H1 (cell line): Measurements from ENCODE around the gene USHBP1. TPM values are rescaled to one million over a fixed set of nuclear protein-coding genes. Genes with fewer than 3 reads are reported as not detected.

Experiments
- CTCF ChIA-PET: fragments of 300-600 bp; sonication (Branson Sonifier 250); formaldehyde crosslinking; loops from one replicate; lab custom pipeline; 2021; ENCODE audit not compliant: partially characterized antibody; lab: Charles Lee
- POLR2A ChIA-PET: fragments of 300-600 bp; sonication (Branson Sonifier 250); formaldehyde crosslinking; loops from one replicate; lab custom pipeline; 2021; ENCODE audit warnings: inconsistent platforms; ENCODE audit not compliant: partially characterized antibody; lab: Charles Lee
- DNase-seq, 2 experiments: peaks; one replicate each; pipeline versions ENCODE4 v3.0.0 to v3.0.0-alpha.2; 2010 to 2022; ENCODE audit warnings: low spot score in 2 of 2, low read depth in 1 of 2, mixed read lengths in 1 of 2
- FAIRE-seq: peaks from 2 replicates; lab custom pipeline; 2011; peaks lifted over from hg19 to GRCh38; lab: Jason Lieb, UNC
- H2AFZ ChIP-seq: 2 replicates; pipeline ENCODE4 v1.8.1; 2012; ENCODE audit warnings: low read length, inconsistent platforms
- H2AK5ac ChIP-seq: 2 replicates; pipeline ENCODE4 v1.6.1; 2013; ENCODE audit warnings: low read depth, low read length
- H2BK120ac ChIP-seq: replicated peaks from 2 replicates; pipeline ENCODE3; 2013; ENCODE audit warnings: low read depth, low read length, inconsistent platforms
- H2BK12ac ChIP-seq: 2 replicates; pipeline ENCODE4 v1.6.1; 2013; ENCODE audit warnings: low read depth, low read length
- H2BK15ac ChIP-seq: 2 replicates; pipeline ENCODE4 v1.6.1; 2013; ENCODE audit warnings: low read length
- H2BK20ac ChIP-seq: 2 replicates; pipeline ENCODE4 v1.6.1; 2013; ENCODE audit warnings: low read length
- H2BK5ac ChIP-seq: 2 replicates; pipeline ENCODE4 v1.6.1; 2013; ENCODE audit warnings: low read depth, low read length
- H3K14ac ChIP-seq: 2 replicates; pipeline ENCODE4 v1.6.1; 2013; ENCODE audit warnings: inconsistent platforms; ENCODE audit not compliant: insufficient read length
- H3K18ac ChIP-seq: 2 replicates; pipeline ENCODE4 v1.6.1; 2013; ENCODE audit warnings: low read length; ENCODE audit errors: extremely low read depth
- H3K23ac ChIP-seq: 2 replicates; pipeline ENCODE4 v1.6.1; 2013; ENCODE audit warnings: inconsistent platforms; ENCODE audit not compliant: insufficient read length
- H3K23me2 ChIP-seq: 2 replicates; pipeline ENCODE4 v1.6.1; 2013; ENCODE audit warnings: low read depth, low read length
- H3K27ac ChIP-seq: 2 replicates; pipeline ENCODE4 v1.6.1; 2011; ENCODE audit warnings: low read depth, low read length, inconsistent platforms
- H3K27me3 ChIP-seq, 4 experiments: replicated peaks in 1 of 4; 1 replicate in 1 of 4; 2 replicates in 3 of 4; pipeline versions ENCODE4 v1.6.1 to v1.8.1; 2011 to 2013; ENCODE audit warnings: low read length in 3 of 4, mild to moderate bottlenecking in 3 of 4, inconsistent platforms in 2 of 4, mixed read lengths in 2 of 4, moderate library complexity in 1 of 4; ENCODE audit not compliant: control insufficient read depth in 3 of 4, insufficient read depth in 3 of 4; ENCODE audit errors: extremely low read depth in 1 of 4
- H3K36me3 ChIP-seq, 4 experiments: 2 replicates each; pipeline versions ENCODE4 v1.6.1 to v1.8.1; 2011 to 2013; ENCODE audit warnings: mild to moderate bottlenecking in 4 of 4, low read length in 3 of 4, moderate library complexity in 2 of 4, control low read depth in 1 of 4, inconsistent platforms in 1 of 4; ENCODE audit not compliant: insufficient read depth in 4 of 4, control insufficient read depth in 2 of 4
- H3K4ac ChIP-seq: replicated peaks from 2 replicates; pipeline ENCODE3; 2013; ENCODE audit warnings: low read length, low read depth, mixed read lengths, inconsistent platforms; ENCODE audit not compliant: insufficient read length
- H3K4me1 ChIP-seq, 4 experiments: replicated peaks in 1 of 4; 1 replicate in 1 of 4; 2 replicates in 3 of 4; pipeline versions ENCODE4 v1.6.1 to v1.8.1; 2011 to 2013; ENCODE audit warnings: low read length in 3 of 4, inconsistent platforms in 2 of 4, mixed read lengths in 1 of 4; ENCODE audit not compliant: insufficient read depth in 4 of 4, control insufficient read depth in 3 of 4
- H3K4me2 ChIP-seq, 2 experiments: 2 replicates each; pipeline versions ENCODE4 v1.6.1 to v1.8.1; 2011 to 2013; ENCODE audit warnings: low read depth in 2 of 2, low read length in 2 of 2, control low read depth in 1 of 2, inconsistent platforms in 1 of 2, mild to moderate bottlenecking in 1 of 2; ENCODE audit not compliant: insufficient read depth in 1 of 2
- H3K4me3 ChIP-seq, 4 experiments: fragments of 200-600, 300-600 bp in 1 of 4; sonication (generic), shearing (Covaris generic), sonication (Bioruptor Twin) in 1 of 4; 2 replicates each; pipeline versions ENCODE4 v1.5.1 to v1.8.1; 2011 to 2016; ENCODE audit warnings: low read length in 4 of 4, low read depth in 3 of 4, control low read depth in 2 of 4, inconsistent platforms in 2 of 4, mild to moderate bottlenecking in 2 of 4, mixed read lengths in 1 of 4, moderate library complexity in 1 of 4; ENCODE audit not compliant: insufficient read depth in 2 of 4; ENCODE audit errors: extremely low read depth in 1 of 4
- H3K56ac ChIP-seq: replicated peaks from 2 replicates; pipeline ENCODE3; 2013; ENCODE audit warnings: low read depth, mild to moderate bottlenecking, mixed read lengths, low read length, inconsistent platforms; ENCODE audit not compliant: insufficient read length
- H3K79me1 ChIP-seq: 2 replicates; pipeline ENCODE4 v1.6.1; 2013; ENCODE audit warnings: low read depth, low read length, control low read depth
- H3K79me2 ChIP-seq, 2 experiments: 2 replicates each; pipeline versions ENCODE4 v1.6.1 to v1.8.1; 2012 to 2013; ENCODE audit warnings: low read length in 2 of 2, mild to moderate bottlenecking in 2 of 2, inconsistent platforms in 1 of 2; ENCODE audit not compliant: insufficient read depth in 2 of 2, control insufficient read depth in 1 of 2
- H3K9ac ChIP-seq, 4 experiments: replicated peaks in 1 of 4; 1 replicate in 1 of 4; 2 replicates in 3 of 4; pipeline versions ENCODE4 v1.6.1 to v1.8.1; 2011 to 2013; ENCODE audit warnings: low read depth in 3 of 4, low read length in 3 of 4, control low read depth in 2 of 4, mild to moderate bottlenecking in 2 of 4, moderate library complexity in 2 of 4, inconsistent platforms in 1 of 4; ENCODE audit errors: extremely low read depth in 1 of 4
- H3K9me3 ChIP-seq, 2 experiments: 2 replicates each; pipeline versions ENCODE4 v1.6.1 to v1.8.1; 2012 to 2013; ENCODE audit warnings: mild to moderate bottlenecking in 2 of 2, moderate library complexity in 2 of 2, control low read depth in 1 of 2, inconsistent platforms in 1 of 2, low read depth in 1 of 2, low read length in 1 of 2, mixed read lengths in 1 of 2; ENCODE audit not compliant: insufficient read depth in 2 of 2
- H4K20me1 ChIP-seq, 2 experiments: replicated peaks in 1 of 2; 2 replicates each; pipeline versions ENCODE3 to v1.8.1; 2011 to 2013; ENCODE audit warnings: inconsistent platforms in 2 of 2, low read length in 2 of 2, mild to moderate bottlenecking in 1 of 2; ENCODE audit not compliant: insufficient read depth in 2 of 2, control insufficient read depth in 1 of 2
- H4K5ac ChIP-seq: 2 replicates; pipeline ENCODE4 v1.6.1; 2013; ENCODE audit warnings: low read length, low read depth, mixed read lengths, inconsistent platforms; ENCODE audit not compliant: insufficient read length
- H4K8ac ChIP-seq: 2 replicates; pipeline ENCODE4 v1.8.0; 2013; ENCODE audit warnings: mild to moderate bottlenecking, moderate library complexity, low read length, inconsistent platforms; ENCODE audit not compliant: insufficient read depth; ENCODE audit errors: extremely low read depth
- H4K91ac ChIP-seq: replicated peaks from 2 replicates; pipeline ENCODE3; 2013; ENCODE audit warnings: low read length, mixed read lengths, inconsistent platforms; ENCODE audit not compliant: insufficient read length
- KDM5A ChIP-seq: fragments of 200-600 bp; IDR thresholded peaks from 2 replicates; pipeline ENCODE4 v1.7.1; 2012; ENCODE audit warnings: mild to moderate bottlenecking, low read length, inconsistent platforms, mixed read lengths
- WGBS, 2 experiments: shearing (Covaris generic) in 1 of 2; methylation state at CpG; one replicate each; pipeline versions ENCODE4 v1.1.6 to v1.1.7; 2013 to 2015; ENCODE audit warnings: low lambda C conversion rate in 2 of 2, mixed read lengths in 2 of 2, inconsistent platforms in 1 of 2, low coverage in 1 of 2, missing lambda C conversion rate in 1 of 2; ENCODE audit not compliant: insufficient replicate concordance in 2 of 2, insufficient coverage in 1 of 2, insufficient read length in 1 of 2; ENCODE audit errors: extremely low coverage in 1 of 2, missing lambda C conversion rate in 1 of 2; 5-methylcytosine and 5-hydroxymethylcytosine counted together
- polyA plus RNA-seq, 7 experiments: library from polyadenylated mRNA; depleted of rRNA in 3 of 7; stranded (reverse) in 5 of 7; unstranded in 2 of 7; fragments of >200 nt in 5 of 7; fragments of 200-250 nt in 2 of 7; gene quantifications; 1 replicate in 5 of 7; 2 replicates in 1 of 7; 4 replicates in 1 of 7; pipeline versions ENCODE4 v1.2.1 to v1.2.3, GENCODE V29; 2011 to 2013; ENCODE audit warnings: missing spikeins in 2 of 7, mixed read lengths in 2 of 7
- total RNA-seq: library from RNA; stranded (reverse); fragmentation: NEBNext Ultra II Directional; extraction: Animal tissue kit (Norgen Biotek cat#: 25700); gene quantifications from 2 replicates; pipeline ENCODE4 v1.2.1, GENCODE V29; 2021

Gene USHBP1
- total and polyA plus RNA-seq, 2 of the 8 experiments (the other 6 are each of a cell fraction or from before 2014, with no cell fraction given): 5.0 to 7.5 TPM

- Histone ChIP-seq H3K36me3 (peaks cover 0 to 13% (median 3%) of the 10 kb centered on the region in 4 experiments; a peak in 3 of 8 replicates), H2AFZ (no peak overlapping the region), H2BK15ac (0 out of 2 replicates have a peak overlapping the region, but pooled peaks have one; percentile 29), H3K79me1 (no peaks in the 10 kb centered on the region), H3K27me3 (no peaks in the 10 kb centered on the region), H2AK5ac (no peak overlapping the region), H3K4me2 (no peak overlapping the region), H3K56ac (no peak overlapping the region), H3K9ac (no peak overlapping the region), H3K4me1 (peaks cover 0 to 5% (median 1%) of the 10 kb centered on the region in 4 experiments; a peak in 4 of 7 replicates), H4K91ac (no peak overlapping the region), H3K23me2 (no peaks in the 10 kb centered on the region), H2BK5ac (no peak overlapping the region), H3K79me2 (peaks cover 0 to 2% of the 10 kb centered on the region in 2 experiments; a peak in 1 of 4 replicates), H3K4ac (no peak overlapping the region), H3K9me3 (peaks cover 15 to 19% of the 10 kb centered on the region in 2 experiments; a peak in 3 of 4 replicates), H4K8ac (no peak overlapping the region; the same call in 1 of the 2 replicates), H2BK12ac (0 out of 2 replicates have a peak overlapping the region, but pooled peaks have one; percentile 27), H4K20me1 (no peaks in the 10 kb centered on the region), H2BK20ac (no peak overlapping the region), H3K14ac (no peak overlapping the region), H3K23ac (no peak overlapping the region), H4K5ac (no peak overlapping the region), H3K18ac (no peak overlapping the region; the same call in 1 of the 2 replicates), H3K27ac (no peak overlapping the region), H2BK120ac (no peak overlapping the region), H3K4me3 (no peak overlapping the region)
- WGBS, 2 experiments: 88% methylated on average over 15 of the region's 16 CpGs; no CpG with 5 or more reads in 1 of the 2 experiments
- no peak for FAIRE-seq
- DNase-seq: no peak
- CTCF ChIA-PET: interaction anchor here (0.7 to 5.3 kb wide), 9 partner anchors 13 to 71 kb away, joined by 3 to 56 read pairs (median 4); partner anchors contain the start of gene ANKLE1
- no peak for TF ChIP-seq KDM5A
- POLR2A ChIA-PET: interaction anchor here (0.9 to 12.8 kb wide), 7 partner anchors 14 to 202 kb away, joined by 3 to 113 read pairs (median 3); partner anchors contain the start of gene ANKLE1
Observed at GRCh38 chr19:17262557-17262956, 2.0 kb downstream of the USHBP1 start.
